GM12878 (cell line): Measurements from ENCODE around the gene ICAM4. TPM values are rescaled to one million over a fixed set of nuclear protein-coding genes. Genes with fewer than 3 reads are reported as not detected.

ENCODE experiments used
- ATAC-seq: fragments of 200-7000 bp; cut with Tn5 transposase; 3 replicates; pipeline ENCODE4 v1.9.1; 2020; ENCODE audit warnings: mild to moderate bottlenecking, moderate library complexity
- BruUV-seq: library from RNA; stranded (reverse); fragments of 400-500 nt; replicated peaks from 2 replicates; lab custom pipeline; 2021; lab: Mats Ljungman, UMichigan
- CTCF ChIA-PET: fragments of 300-600 bp; sonication (Branson Sonifier 250); formaldehyde crosslinking; extraction: SDS; loops from one replicate; lab custom pipeline; 2021; ENCODE audit warnings: inconsistent platforms; lab: Yijun Ruan, JAX
- POLR2A ChIA-PET: fragments of 350-600 bp; formaldehyde crosslinking; extraction: SDS; loops from one replicate; lab custom pipeline; 2021; ENCODE audit warnings: inconsistent platforms; lab: Charles Lee
- RAD21 ChIA-PET: fragments of 300-600 bp; sonication (Branson Sonifier 250); formaldehyde crosslinking; loops from one replicate; lab custom pipeline; 2023; ENCODE audit warnings: antibody characterized with exemption; ENCODE audit not compliant: unreplicated experiment; lab: Charles Lee
- SMC1A ChIA-PET: fragments of 300-600 bp; sonication (Branson Sonifier 250); formaldehyde crosslinking; loops from one replicate; lab custom pipeline; 2023; ENCODE audit not compliant: unreplicated experiment, uncharacterized antibody; lab: Charles Lee
- DNase-seq: peaks from one replicate; pipeline ENCODE4 v3.0.0-alpha.2; 2011; ENCODE audit warnings: low read depth, low spot score
- FAIRE-seq: peaks from 3 replicates; lab custom pipeline; 2011; peaks lifted over from hg19 to GRCh38; lab: Jason Lieb, UNC
- H2AFZ ChIP-seq: 2 replicates; pipeline ENCODE4 v1.6.0; 2011; ENCODE audit warnings: low read depth, low read length, control low read depth; ENCODE audit not compliant: control insufficient read depth
- H3K27ac ChIP-seq: 2 replicates; pipeline ENCODE4 v1.5.1; 2011; ENCODE audit warnings: control low read depth; ENCODE audit not compliant: control insufficient read depth, insufficient read depth
- H3K27me3 ChIP-seq, 2 experiments: replicated peaks in 1 of 2; 2 replicates each; pipeline versions ENCODE4 v1.6.0 to v1.6.1; 2011; ENCODE audit warnings: low read length in 1 of 2; ENCODE audit not compliant: control insufficient read depth in 2 of 2, insufficient read depth in 2 of 2
- H3K36me3 ChIP-seq, 2 experiments: 2 replicates each; pipeline ENCODE4 v1.5.1; 2011; ENCODE audit warnings: low read length in 1 of 2; ENCODE audit not compliant: control insufficient read depth in 2 of 2, insufficient read depth in 2 of 2
- H3K4me1 ChIP-seq: 2 replicates; pipeline ENCODE4 v1.6.1; 2011; ENCODE audit warnings: mild to moderate bottlenecking, low read length, moderate library complexity, mixed read lengths; ENCODE audit not compliant: control insufficient read depth, insufficient read depth
- H3K4me2 ChIP-seq: 2 replicates; pipeline ENCODE4 v1.6.0; 2011; ENCODE audit warnings: control low read depth; ENCODE audit not compliant: control insufficient read depth, insufficient read depth
- H3K4me3 ChIP-seq: fragments of 200-600 bp; sonication (generic); 2 replicates; pipeline ENCODE4 v1.5.1; 2016
- H3K79me2 ChIP-seq: 2 replicates; pipeline ENCODE4 v1.6.0; 2011; ENCODE audit warnings: low read length; ENCODE audit not compliant: control insufficient read depth, insufficient read depth
- H3K9ac ChIP-seq: 2 replicates; pipeline ENCODE4 v1.8.0; 2011; ENCODE audit warnings: low read length, control low read depth, mixed read lengths; ENCODE audit not compliant: control insufficient read depth, insufficient read depth
- H3K9me3 ChIP-seq: replicated peaks from 3 replicates; pipeline ENCODE4 v1.5.1; 2011; ENCODE audit warnings: mild to moderate bottlenecking, low read length; ENCODE audit not compliant: control insufficient read depth, insufficient read depth
- H4K20me1 ChIP-seq: 2 replicates; pipeline ENCODE4 v1.6.0; 2011; ENCODE audit not compliant: control insufficient read depth, insufficient read depth
- FOS ChIP-seq: IDR thresholded peaks from 3 replicates; pipeline ENCODE4 v1.6.1; 2011; ENCODE audit warnings: borderline replicate concordance; ENCODE audit not compliant: insufficient read length; ENCODE audit errors: extremely low read depth
- SIN3A ChIP-seq: IDR thresholded peaks from 2 replicates; pipeline ENCODE4 v1.6.1; 2012; ENCODE audit warnings: low read depth, low read length, improper control_type of control experiment
- USF1 ChIP-seq: IDR thresholded peaks from 2 replicates; pipeline ENCODE4 v1.6.1; 2011; ENCODE audit warnings: borderline replicate concordance, low read depth, mild to moderate bottlenecking, moderate library complexity, mixed read lengths, low read length; ENCODE audit not compliant: insufficient read depth; ENCODE audit errors: extremely low read length
- WGBS: methylation state at CpG from one replicate; pipeline ENCODE4 v1.1.6; 2016; ENCODE audit warnings: low lambda C conversion rate; ENCODE audit not compliant: insufficient replicate concordance, insufficient coverage; ENCODE audit errors: missing lambda C conversion rate; 5-methylcytosine and 5-hydroxymethylcytosine counted together
- in situ Hi-C: fragments of 300-500 bp; cut with MboI; formaldehyde crosslinking; loops from 9 replicates; pipeline ENCODE4 v1.14.3; 2018; ENCODE audit warnings: mixed read lengths
- intact Hi-C: fragments of 100-400 bp; cut with micrococcal nuclease; formaldehyde crosslinking; loops from one replicate; pipeline ENCODE4 v1.14.2; 2022; ENCODE audit not compliant: unreplicated experiment
- polyA plus RNA-seq, 11 experiments: library from polyadenylated mRNA; depleted of rRNA in 4 of 11; unstranded in 6 of 11; stranded (reverse) in 5 of 11; fragments of >200 nt; fragmentation: Nextera tagmentation in 4 of 11; fragmentation: Illumina TruSeq in 1 of 11; extraction: Ambion mirVana in 4 of 11; extraction: Trizol in 1 of 11; gene quantifications; 1 replicate in 1 of 11; 2 replicates in 10 of 11; pipeline versions ENCODE4 v1.2.1 to v1.2.3, GENCODE V29; 2011 to 2016; ENCODE audit warnings: inconsistent platforms in 2 of 11, missing spikeins in 2 of 11, low read depth in 1 of 11
- total RNA-seq, 4 experiments: library from RNA; depleted of rRNA in 3 of 4; stranded (reverse); fragments of >200 nt in 3 of 4; fragmentation: Illumina TruSeq in 1 of 4; extraction: Trizol in 1 of 4; gene quantifications; 2 replicates each; pipeline versions ENCODE4 v1.2.1 to v1.2.3, GENCODE V29; 2013 to 2021
- TF ChIP-seq, protein P1 (sequence below): IDR thresholded peaks from 2 replicates; pipeline ENCODE4 v1.6.1; 2011; ENCODE audit warnings: mild to moderate bottlenecking, low read depth, low read length, moderate library complexity; ENCODE audit not compliant: insufficient replicate concordance

ICAM4 gene
- total and polyA plus RNA-seq, 10 of the 15 experiments (the other 5 are each of a cell fraction or from before 2014, with no cell fraction given): 0.31 to 5.1 (median 1.7) TPM

- DNase-seq (no peak), FAIRE-seq (no peak), ATAC-seq (no peak)
- intact Hi-C loops: no loop called here
- no TSS peak for BruUV-seq
- Histone ChIP-seq H3K4me3 (no peak overlapping the region), H3K36me3 (no peaks in the 10 kb centered on the region; a peak in 1 of 4 replicates), H3K9me3 (no peaks in the 10 kb centered on the region; the same call in 2 of the 3 replicates), H3K27me3 (peaks cover 3 to 16% of the 10 kb centered on the region in 2 experiments), H3K9ac (no peak overlapping the region), H3K27ac (no peak overlapping the region), H3K4me2 (no peak overlapping the region), H2AFZ (no peak overlapping the region), H4K20me1 (no peaks in the 10 kb centered on the region), H3K79me2 (no peaks in the 10 kb centered on the region), H3K4me1 (peaks cover 39% of the 10 kb centered on the region)
- ChIA-PET CTCF (no interaction called here), POLR2A (no interaction called here), SMC1A (interaction anchor here (1.2 kb wide), 1 partner anchor 20 kb away, joined by 3 read pairs; no protein-coding TSS in a partner anchor), RAD21 (no interaction called here)
- WGBS: 66% methylated on average over 49 of the region's 49 CpGs
- TF ChIP-seq USF1: no peak
- no peak for TF ChIP-seq FOS
- TF ChIP-seq, protein P1, sequence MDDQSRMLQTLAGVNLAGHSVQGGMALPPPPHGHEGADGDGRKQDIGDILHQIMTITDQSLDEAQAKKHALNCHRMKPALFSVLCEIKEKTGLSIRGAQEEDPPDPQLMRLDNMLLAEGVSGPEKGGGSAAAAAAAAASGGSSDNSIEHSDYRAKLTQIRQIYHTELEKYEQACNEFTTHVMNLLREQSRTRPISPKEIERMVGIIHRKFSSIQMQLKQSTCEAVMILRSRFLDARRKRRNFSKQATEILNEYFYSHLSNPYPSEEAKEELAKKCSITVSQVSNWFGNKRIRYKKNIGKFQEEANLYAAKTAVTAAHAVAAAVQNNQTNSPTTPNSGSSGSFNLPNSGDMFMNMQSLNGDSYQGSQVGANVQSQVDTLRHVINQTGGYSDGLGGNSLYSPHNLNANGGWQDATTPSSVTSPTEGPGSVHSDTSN: no peak
- TF ChIP-seq SIN3A: no peak
- in situ Hi-C loops: no loop called here
These were observed 7.0 kb downstream of the ICAM4 start for GRCh38 chr19:10293637-10294367.
